ENCODE measurements around the gene PLSCR1. TPM values are rescaled to one million over a fixed set of nuclear protein-coding genes. Genes with fewer than 3 reads are reported as not detected.

The PLSCR1 gene
- total RNA-seq, 2 experiments from 2014 or later, result 65.1 to 66.1 TPM

DNA sequence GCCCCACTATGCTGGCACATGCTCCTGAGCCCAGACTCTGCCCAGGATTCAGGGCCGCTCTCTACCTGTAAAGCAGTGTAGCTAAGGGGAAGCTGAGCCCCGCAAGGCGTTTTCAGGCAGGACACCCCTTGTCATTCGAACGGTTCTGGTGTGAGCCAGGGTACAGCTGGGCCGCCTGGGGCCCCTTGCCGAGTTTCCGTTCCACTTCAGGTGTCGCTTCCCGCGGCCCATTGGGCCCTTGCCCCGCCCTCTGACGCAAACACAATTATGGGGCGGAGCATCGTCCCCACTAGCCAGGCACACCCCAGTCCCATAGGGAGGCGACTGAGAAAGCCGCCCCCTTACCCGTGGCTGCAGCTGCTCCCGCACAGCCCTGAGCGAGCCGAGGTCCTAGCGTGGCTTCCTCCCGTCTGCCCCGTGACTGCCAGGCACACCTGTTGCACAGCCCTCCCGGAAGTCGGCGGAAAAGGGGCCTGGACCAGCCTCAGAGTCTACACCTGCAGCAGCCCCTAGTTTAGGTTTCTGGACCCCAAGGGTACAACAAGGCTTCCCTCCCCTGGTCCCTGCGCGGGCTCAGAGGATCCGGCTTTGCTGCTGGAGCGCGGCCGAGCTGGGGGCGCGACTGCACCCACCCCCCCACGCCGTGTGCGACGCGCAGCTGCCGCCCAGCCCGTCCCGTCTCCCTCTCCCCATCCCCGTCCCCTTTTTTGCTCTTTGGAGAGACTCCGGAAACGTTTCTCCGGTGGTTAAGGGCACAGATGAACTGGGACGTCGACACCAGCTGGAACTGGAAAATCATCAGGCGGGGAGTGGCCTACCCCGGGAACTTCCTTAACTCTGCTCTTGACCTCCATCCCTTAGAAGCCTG lies 75.0 kb downstream of the PLSCR1 start, which contains the start of gene PLSCR2:
Gene PLSCR2, minus strand, starts transcription at position 412 of the 868 bp plus-strand sequence. CDS start 9,657 bp downstream, outside the sequence.
- intact Hi-C loops (cut with DNase I, micrococcal nuclease), result loop anchor here (1.0 to 2.0 kb wide), 3 partner anchors 29 to 75 kb away; partner anchors contain the start of gene PLSCR1 (in 2 of the 2)
- DNase-seq, result peak; percentile 83
- ChIA-PET POLR2A (interaction anchor here (1.0 kb wide), 1 partner anchor 75 kb away, joined by 4 read pairs; the partner anchor contains the start of gene PLSCR1), CTCF (interaction anchor here (0.7 to 1.3 kb wide), 3 partner anchors 20 to 106 kb away, joined by 3 to 6 read pairs (median 3); partner anchors contain the start of gene PLSCR1)
- peak within 1 kb of the TSS; percentile 67 for H3K4me3 Mint-ChIP-seq
- peaks cover 3% of the 10 kb centered on the region for H3K4me1 Mint-ChIP-seq
- peak; percentile 95 for ATAC-seq
- no peaks in the 10 kb centered on the region for H3K36me3 Mint-ChIP-seq (ENCODE audit: low read depth)
- no peaks in the 10 kb centered on the region for H3K9me3 Mint-ChIP-seq (ENCODE audit: low read depth)
- no peaks in the 10 kb centered on the region for H3K27me3 Mint-ChIP-seq
- H3K27ac Mint-ChIP-seq, result peak within 1 kb of the TSS; percentile 74

DNA sequence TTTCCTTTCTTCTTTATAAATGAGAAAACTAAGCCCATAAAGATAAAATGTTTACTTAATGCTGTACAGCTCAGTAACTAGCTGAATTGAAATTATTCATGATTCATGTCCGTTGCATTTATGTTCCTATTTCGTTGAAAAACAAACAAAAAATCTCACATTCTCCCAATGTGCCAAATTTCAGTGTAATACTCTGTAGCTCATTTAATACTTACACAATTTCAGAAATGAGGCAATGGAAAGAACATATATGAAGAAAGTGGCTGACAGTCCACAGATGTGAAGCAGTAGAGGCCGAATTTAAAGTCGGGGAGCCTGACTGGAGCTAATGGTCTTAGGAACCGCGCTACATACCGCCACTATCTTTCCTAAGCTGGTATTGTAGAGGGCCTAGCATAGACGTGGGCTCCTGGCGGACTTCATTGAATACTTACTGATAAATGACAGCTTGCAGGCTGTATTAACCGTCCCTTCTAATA lies 75.7 kb downstream of the PLSCR1 start:
- peaks cover 9% of the 10 kb centered on the region for H3K4me1 Mint-ChIP-seq
- peak overlapping the region; percentile 60 for H3K27ac Mint-ChIP-seq
- intact Hi-C loops (cut with DNase I, micrococcal nuclease), result loop anchor here (1.0 to 2.0 kb wide), 3 partner anchors 30 to 76 kb away; partner anchors contain the start of gene PLSCR1 (in 2 of the 2)
- no peaks in the 10 kb centered on the region for H3K9me3 Mint-ChIP-seq (ENCODE audit: low read depth)
- ChIA-PET POLR2A (interaction anchor here (1.0 kb wide), 1 partner anchor 76 kb away, joined by 4 read pairs; the partner anchor contains the start of gene PLSCR1), CTCF (interaction anchor here (0.7 to 1.3 kb wide), 3 partner anchors 20 to 107 kb away, joined by 3 to 6 read pairs (median 3); partner anchors contain the start of gene PLSCR1)
- peak overlapping the region; percentile 67 for H3K4me3 Mint-ChIP-seq
- H3K27me3 Mint-ChIP-seq, result no peaks in the 10 kb centered on the region
- no peak for DNase-seq
- no peaks in the 10 kb centered on the region for H3K36me3 Mint-ChIP-seq (ENCODE audit: low read depth)
- ATAC-seq, result no peak

DNA sequence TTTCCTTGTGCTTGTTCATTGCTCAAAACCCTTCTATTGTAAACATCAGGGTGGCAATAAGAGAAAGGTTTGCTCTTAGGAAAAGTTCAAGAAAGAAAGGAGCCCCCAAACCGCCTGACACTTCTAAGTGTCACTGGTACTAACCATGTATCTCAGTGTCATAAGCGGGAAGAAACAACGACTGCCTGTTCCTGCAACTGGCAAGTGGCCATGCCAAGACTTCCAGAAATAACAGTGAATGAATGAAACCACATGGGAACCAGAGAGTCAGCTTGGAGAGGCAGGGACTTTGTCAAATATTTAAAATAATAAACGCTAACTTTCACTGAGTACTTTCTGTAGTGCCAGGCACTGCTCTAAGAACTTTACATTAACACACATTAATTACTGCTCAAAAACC lies 76.2 kb downstream of the PLSCR1 start:
- Mint-ChIP-seq H3K4me1 (peaks cover 13% of the 10 kb centered on the region), H3K4me3 (no peak overlapping the region), H3K27me3 (no peaks in the 10 kb centered on the region), H3K36me3 (ENCODE audit: low read depth) (no peaks in the 10 kb centered on the region), H3K9me3 (ENCODE audit: low read depth) (peaks cover 4% of the 10 kb centered on the region), H3K27ac (peak overlapping the region; percentile 60)
- intact Hi-C loops (cut with DNase I, micrococcal nuclease), result loop anchor here in 1 of 2 experiments (2.0 kb wide), 1 partner anchor 77 kb away; the partner anchor contains the start of gene PLSCR1
- ChIA-PET POLR2A (no interaction called here), CTCF (interaction anchor here (1.2 kb wide), 1 partner anchor 76 kb away, joined by 6 read pairs; the partner anchor contains the start of gene PLSCR1)
- DNase-seq (no peak), ATAC-seq (no peak)

DNA sequence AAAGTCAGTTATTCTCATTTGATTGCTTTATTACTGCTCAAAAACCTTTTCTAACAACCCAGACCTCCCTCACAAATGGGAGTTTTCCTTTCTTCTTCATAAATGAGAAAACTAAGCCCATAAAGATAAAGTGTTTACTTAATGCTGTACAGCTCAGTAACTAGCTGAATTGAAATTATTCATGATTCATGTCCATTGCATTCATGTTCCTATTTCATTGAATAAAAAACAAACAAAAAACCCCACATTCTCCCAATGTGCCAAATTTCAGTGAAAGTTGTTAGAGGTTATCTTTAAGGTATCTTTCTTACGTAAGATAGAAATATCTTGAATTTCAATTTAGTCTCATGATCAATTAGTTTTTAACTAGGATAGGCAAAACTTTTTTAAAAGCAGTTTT lies 77.8 kb downstream of the PLSCR1 start:
- Mint-ChIP-seq H3K27me3 (no peaks in the 10 kb centered on the region), H3K9me3 (ENCODE audit: low read depth) (peaks cover 4% of the 10 kb centered on the region), H3K36me3 (ENCODE audit: low read depth) (no peaks in the 10 kb centered on the region), H3K27ac (no peak overlapping the region), H3K4me1 (peaks cover 13% of the 10 kb centered on the region), H3K4me3 (no peak overlapping the region)
- no peak for ATAC-seq
- intact Hi-C loops (cut with DNase I, micrococcal nuclease), result no loop called here
- POLR2A ChIA-PET, result no interaction called here
- no peak for DNase-seq
- CTCF ChIA-PET, result no interaction called here

DNA sequence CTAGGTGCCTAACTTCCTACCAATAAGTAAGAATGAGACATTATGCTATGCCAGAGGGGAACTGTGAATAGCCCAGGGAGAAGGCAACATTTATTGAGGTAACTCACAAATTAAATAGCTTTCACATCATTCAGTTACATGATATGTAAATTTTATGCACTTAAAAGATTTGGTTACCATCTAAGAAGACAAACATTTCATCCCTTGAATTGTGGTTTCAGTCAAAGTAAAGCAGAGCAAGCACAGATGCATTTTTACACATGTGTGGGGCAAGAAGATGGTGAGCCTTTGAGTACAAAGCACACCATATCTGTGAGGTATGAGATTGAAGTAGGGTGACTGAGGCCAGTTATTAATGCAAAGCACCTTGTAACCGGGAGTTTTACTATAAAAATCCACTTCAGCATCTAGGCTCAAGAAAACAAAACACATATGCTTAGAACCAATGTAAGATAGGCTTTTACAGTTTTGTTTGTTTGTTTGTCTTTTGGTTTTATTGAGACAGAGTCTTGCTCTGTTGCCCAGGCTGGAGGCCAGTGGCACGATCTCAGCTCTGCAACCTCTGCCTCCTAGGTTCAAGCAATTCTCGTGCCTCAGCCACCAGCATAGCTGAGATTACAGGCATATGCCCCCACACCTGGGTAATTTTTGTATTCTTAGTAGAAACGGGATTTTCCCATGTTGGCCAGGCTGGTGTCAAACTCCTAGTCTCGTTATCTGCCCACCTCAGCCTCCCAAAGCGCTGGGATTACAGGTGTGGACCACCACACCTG lies 78.5 kb downstream of the PLSCR1 start:
- Mint-ChIP-seq H3K27ac (no peak overlapping the region), H3K9me3 (ENCODE audit: low read depth) (peaks cover 4% of the 10 kb centered on the region), H3K4me3 (no peak overlapping the region), H3K27me3 (no peaks in the 10 kb centered on the region), H3K4me1 (peaks cover 13% of the 10 kb centered on the region), H3K36me3 (ENCODE audit: low read depth) (no peaks in the 10 kb centered on the region)
- POLR2A ChIA-PET, result no interaction called here
- intact Hi-C loops (cut with DNase I, micrococcal nuclease), result no loop called here
- CTCF ChIA-PET, result no interaction called here
- ATAC-seq, result no peak
- no peak for DNase-seq

Other genes with a start within 250 kb of the PLSCR1 start
- gene PLSCR2, start 75.0 kb downstream of the PLSCR1 start, total RNA-seq, result under 1 TPM in 1 of 2 experiments, not detected in 1; 0.25 TPM
- not detected for gene PLSCR5, start 60.7 kb upstream of the PLSCR1 start, total RNA-seq